SK-N-SH (cell line): ENCODE results near the gene GIGYF1. TPM values are rescaled to one million over a fixed set of nuclear protein-coding genes. Genes with fewer than 3 reads are reported as not detected.

Experiments
- CTCF ChIA-PET: fragments of 300-600, 350-600 bp; formaldehyde crosslinking; extraction: SDS; loops from one replicate; lab custom pipeline; 2021; lab: Yijun Ruan, JAX
- POLR2A ChIA-PET: fragments of 350-600 bp; sonication (Branson Sonifier 250); formaldehyde crosslinking; extraction: SDS; loops from one replicate; lab custom pipeline; 2020; ENCODE audit warnings: antibody characterized with exemption, inconsistent platforms; lab: Yijun Ruan, JAX
- DNase-seq: peaks from one replicate; pipeline ENCODE4 v3.0.0; 2012
- H2AFZ ChIP-seq: fragments of 200-600 bp; sonication (generic); 2 replicates; pipeline ENCODE4 v1.8.1; 2016; ENCODE audit warnings: antibody characterized with exemption, mild to moderate bottlenecking, low read depth
- H3F3A ChIP-seq: fragments of 200-600 bp; sonication (generic); replicated peaks from 2 replicates; pipeline ENCODE3; 2016; ENCODE audit warnings: antibody characterized with exemption, mild to moderate bottlenecking; ENCODE audit not compliant: insufficient read depth
- H3K27ac ChIP-seq, 2 experiments: fragments of 200-500 bp in 1 of 2; fragments of 200-600 bp in 1 of 2; sonication (Bioruptor generic) in 1 of 2; sonication (generic), shearing (Covaris generic) in 1 of 2; 2 replicates each; pipeline versions ENCODE4 v1.5.1 to v1.6.1; 2014 to 2016; ENCODE audit warnings: low read depth in 2 of 2, inconsistent platforms in 1 of 2, low read length in 1 of 2, mild to moderate bottlenecking in 1 of 2, mixed read lengths in 1 of 2
- H3K27me3 ChIP-seq: fragments of 200-600 bp; sonication (generic), shearing (Covaris generic); 2 replicates; pipeline ENCODE4 v1.6.1; 2016; ENCODE audit warnings: mixed run types; ENCODE audit not compliant: insufficient read depth
- H3K36me3 ChIP-seq, 2 experiments: fragments of 200-500 bp in 1 of 2; fragments of 200-600 bp in 1 of 2; sonication (Bioruptor generic) in 1 of 2; sonication (generic) in 1 of 2; replicated peaks in 1 of 2; 2 replicates each; pipeline versions ENCODE3 to v1.5.1; 2014 to 2016; ENCODE audit warnings: low read length in 1 of 2, mild to moderate bottlenecking in 1 of 2; ENCODE audit not compliant: insufficient read depth in 2 of 2, control insufficient read depth in 1 of 2
- H3K4me1 ChIP-seq, 2 experiments: fragments of 200-500 bp in 1 of 2; fragments of 200-600 bp in 1 of 2; sonication (Bioruptor generic) in 1 of 2; sonication (generic), shearing (Covaris generic) in 1 of 2; 2 replicates each; pipeline versions ENCODE4 v1.5.1 to v1.6.1; 2014 to 2016; ENCODE audit warnings: low read depth in 1 of 2, low read length in 1 of 2, mixed run types in 1 of 2; ENCODE audit not compliant: insufficient read depth in 2 of 2, control insufficient read depth in 1 of 2
- H3K4me2 ChIP-seq: fragments of 200-600 bp; sonication (generic), shearing (Covaris generic); 2 replicates; pipeline ENCODE4 v1.6.1; 2017; ENCODE audit warnings: mixed run types
- H3K4me3 ChIP-seq, 2 experiments: fragments of 200-500 bp in 1 of 2; fragments of 200-600 bp in 1 of 2; sonication (Bioruptor generic) in 1 of 2; sonication (generic), shearing (Covaris generic) in 1 of 2; 2 replicates each; pipeline versions ENCODE4 v1.5.1 to v1.8.1; 2014 to 2016; ENCODE audit warnings: low read depth in 2 of 2, inconsistent platforms in 1 of 2, low read length in 1 of 2, mild to moderate bottlenecking in 1 of 2, mixed read lengths in 1 of 2, moderate library complexity in 1 of 2
- H3K79me2 ChIP-seq: fragments of 200-600 bp; sonication (generic); 2 replicates; pipeline ENCODE4 v1.8.1; 2017; ENCODE audit warnings: mild to moderate bottlenecking; ENCODE audit not compliant: insufficient read depth
- H3K9ac ChIP-seq: fragments of 200-600 bp; sonication (generic); 2 replicates; pipeline ENCODE4 v1.6.1; 2017; ENCODE audit warnings: mixed run types
- H3K9me2 ChIP-seq: fragments of 200-600 bp; sonication (generic); 2 replicates; pipeline ENCODE4 v1.6.1; 2017; ENCODE audit warnings: mixed run types
- H3K9me3 ChIP-seq: fragments of 200-600 bp; sonication (generic); 2 replicates; pipeline ENCODE4 v1.6.1; 2017; ENCODE audit warnings: mixed run types, mild to moderate bottlenecking, moderate library complexity
- H4K20me1 ChIP-seq: fragments of 200-600 bp; sonication (generic); 2 replicates; pipeline ENCODE4 v1.6.1; 2017; ENCODE audit warnings: mild to moderate bottlenecking, mixed run types; ENCODE audit not compliant: insufficient read depth
- ELF1 ChIP-seq: IDR thresholded peaks from 2 replicates; pipeline ENCODE4 v1.4.0; 2012
- EP300 ChIP-seq, 2 experiments: IDR thresholded peaks; 2 replicates each; pipeline versions ENCODE4 v1.4.0 to v1.6.1; 2012; ENCODE audit warnings: borderline replicate concordance in 1 of 2, low read depth in 1 of 2, low read length in 1 of 2
- EZH2phosphoT487 ChIP-seq: fragments of 200-600 bp; sonication (generic); IDR thresholded peaks from 2 replicates; pipeline ENCODE4 v1.6.1; 2017; ENCODE audit warnings: low read depth, mixed run types, mild to moderate bottlenecking, antibody characterized with exemption, moderate library complexity, borderline replicate concordance
- FOSL2 ChIP-seq: IDR thresholded peaks from 2 replicates; pipeline ENCODE4 v1.4.0; 2012; ENCODE audit warnings: low read depth, mild to moderate bottlenecking, moderate library complexity, borderline replicate concordance
- FOXJ3 ChIP-seq: sonication (generic); formaldehyde crosslinking; IDR thresholded peaks from 2 replicates; pipeline ENCODE4 v1.5.1; 2020; ENCODE audit warnings: mild to moderate bottlenecking, missing genetic modification reagents
- FOXM1 ChIP-seq: IDR thresholded peaks from 2 replicates; pipeline ENCODE4 v1.4.0; 2012; ENCODE audit warnings: low read depth, mild to moderate bottlenecking
- GABPA ChIP-seq: IDR thresholded peaks from 2 replicates; pipeline ENCODE4 v1.4.0; 2012; ENCODE audit warnings: low read depth, mild to moderate bottlenecking
- GATA2 ChIP-seq: sonication (generic); formaldehyde crosslinking; IDR thresholded peaks from 2 replicates; pipeline ENCODE4 v1.5.0; 2020; ENCODE audit warnings: mild to moderate bottlenecking, missing genetic modification reagents
- JUND ChIP-seq: IDR thresholded peaks from 2 replicates; pipeline ENCODE4 v1.4.0; 2012
- MEF2A ChIP-seq: IDR thresholded peaks from 2 replicates; pipeline ENCODE4 v1.4.0; 2012; ENCODE audit warnings: low read depth, borderline replicate concordance
- MXI1 ChIP-seq: IDR thresholded peaks from 2 replicates; pipeline ENCODE4 v1.6.1; 2012; ENCODE audit warnings: mild to moderate bottlenecking, low read depth, low read length, improper control_type of control experiment
- POLR2AphosphoS5 ChIP-seq: IDR thresholded peaks from 2 replicates; pipeline ENCODE4 v1.6.1; 2012; ENCODE audit warnings: low read depth, low read length
- RAD21 ChIP-seq: IDR thresholded peaks from 2 replicates; pipeline ENCODE4 v1.6.1; 2012; ENCODE audit warnings: mild to moderate bottlenecking, low read length
- RCOR1 ChIP-seq: fragments of 150-350 bp; IDR thresholded peaks from 2 replicates; pipeline ENCODE4 v1.6.1; 2017; ENCODE audit warnings: antibody characterized with exemption, low read length
- SIN3A ChIP-seq: IDR thresholded peaks from 2 replicates; pipeline ENCODE4 v1.6.1; 2012; ENCODE audit warnings: low read depth, mild to moderate bottlenecking, low read length, moderate library complexity, borderline replicate concordance
- SMC3 ChIP-seq: IDR thresholded peaks from 2 replicates; pipeline ENCODE4 v1.6.1; 2012; ENCODE audit warnings: low read depth, low read length, improper control_type of control experiment
- TCF12 ChIP-seq: IDR thresholded peaks from 2 replicates; pipeline ENCODE4 v1.4.0; 2012
- TEAD4 ChIP-seq: IDR thresholded peaks from 2 replicates; pipeline ENCODE4 v1.4.0; 2012; ENCODE audit warnings: mild to moderate bottlenecking, borderline replicate concordance; ENCODE audit not compliant: insufficient read depth
- WGBS: methylation state at CpG from one replicate; pipeline ENCODE4 v1.1.6; 2017; ENCODE audit warnings: low lambda C conversion rate; 5-methylcytosine and 5-hydroxymethylcytosine counted together
- polyA plus RNA-seq, 3 experiments: library from polyadenylated mRNA; depleted of rRNA; stranded (reverse); fragments of >200 nt; gene quantifications; 2 replicates each; pipeline ENCODE4 v1.2.3, GENCODE V29; 2012
- TF ChIP-seq, protein P1 (sequence below): IDR thresholded peaks from 2 replicates; pipeline ENCODE4; 2012
- TF ChIP-seq, protein P2 (sequence below): fragments of 200-600 bp; sonication (generic); IDR thresholded peaks from 2 replicates; pipeline ENCODE4 v1.6.1; 2017; ENCODE audit warnings: antibody characterized with exemption, mild to moderate bottlenecking, moderate library complexity

Gene GIGYF1
- polyA plus RNA-seq, 1 of the 3 experiments (the other 2 are of a cell fraction): 19.4 TPM

DNA sequence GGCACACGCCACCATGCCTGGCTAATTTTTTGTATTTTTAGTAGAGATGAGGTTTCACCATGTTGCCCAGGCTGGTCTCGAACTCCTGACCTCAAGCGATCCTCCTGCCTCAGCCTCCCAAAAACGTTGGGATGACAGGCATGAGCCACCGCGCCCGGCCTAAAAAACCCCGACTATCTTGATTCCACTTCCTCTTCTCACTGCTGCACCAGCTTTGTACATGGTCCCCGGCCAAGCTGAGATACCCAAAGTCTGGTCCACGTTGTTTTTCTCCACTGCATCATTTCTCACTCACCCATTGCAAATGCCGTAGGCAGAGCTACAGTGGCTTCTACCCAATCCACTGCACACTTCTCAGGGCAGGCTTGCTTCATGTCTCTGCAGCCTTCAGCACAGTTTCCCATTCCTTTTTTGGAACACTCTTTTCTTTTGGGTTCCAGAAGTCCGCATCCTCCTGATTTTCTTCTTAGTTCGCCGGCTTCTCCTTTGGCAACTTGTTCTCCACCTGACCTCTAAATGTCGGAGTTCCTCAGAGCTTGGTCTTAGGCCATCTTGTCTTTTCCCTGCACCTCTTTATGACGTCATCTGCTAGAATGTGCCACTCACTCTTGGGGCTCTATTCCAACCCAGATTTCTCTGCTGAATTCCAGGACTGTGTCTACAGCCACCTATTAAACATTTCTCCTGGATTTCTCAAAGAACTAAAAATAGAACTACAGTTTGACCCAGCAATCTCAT, 26.6 kb downstream of the GIGYF1 start:
- Histone ChIP-seq H3K27ac (no peak overlapping the region), H3K79me2 (no peaks in the 10 kb centered on the region), H3K9ac (no peak overlapping the region), H3K9me2 (no peaks in the 10 kb centered on the region), H3K9me3 (no peaks in the 10 kb centered on the region), H3K27me3 (0 out of 2 replicates have a peak, but pooled peaks cover 8% of the 10 kb centered on the region), H3F3A (peaks cover 7% of the 10 kb centered on the region), H3K4me3 (no peak overlapping the region)
- WGBS: 78% methylated on average over 16 of the region's 16 CpGs
- CTCF ChIA-PET: interaction anchor here (0.7 to 2.3 kb wide), 9 partner anchors 12 to 108 kb away, joined by 3 to 8 read pairs (median 4); partner anchors contain the start of genes ACTL6B and MOSPD3
- DNase-seq: no peak
- TF ChIP-seq FOXM1 (no peak), EP300 (IDR thresholded peaks at IDR 0.05; ENCODE audit: borderline replicate concordance in 1 of 2, low read depth in 1 of 2, low read length in 1 of 2) (no peak), EZH2phosphoT487 (no peak), RCOR1 (no peak), SIN3A (no peak), FOXJ3 (CRISPR knock-in tag) (no peak), GATA2 (CRISPR knock-in tag) (no peak), TEAD4 (no peak), MEF2A (no peak), ELF1 (no peak), POLR2AphosphoS5 (no peak), SMC3 (no peak)
- TF ChIP-seq, protein P1, sequence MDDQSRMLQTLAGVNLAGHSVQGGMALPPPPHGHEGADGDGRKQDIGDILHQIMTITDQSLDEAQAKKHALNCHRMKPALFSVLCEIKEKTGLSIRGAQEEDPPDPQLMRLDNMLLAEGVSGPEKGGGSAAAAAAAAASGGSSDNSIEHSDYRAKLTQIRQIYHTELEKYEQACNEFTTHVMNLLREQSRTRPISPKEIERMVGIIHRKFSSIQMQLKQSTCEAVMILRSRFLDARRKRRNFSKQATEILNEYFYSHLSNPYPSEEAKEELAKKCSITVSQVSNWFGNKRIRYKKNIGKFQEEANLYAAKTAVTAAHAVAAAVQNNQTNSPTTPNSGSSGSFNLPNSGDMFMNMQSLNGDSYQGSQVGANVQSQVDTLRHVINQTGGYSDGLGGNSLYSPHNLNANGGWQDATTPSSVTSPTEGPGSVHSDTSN: no peak
- TF ChIP-seq, all 33 proteins: peak for 0
- Histone ChIP-seq H3K4me1 (no peaks in the 10 kb centered on the region), H4K20me1 (no peaks in the 10 kb centered on the region), H3K36me3 (no peaks in the 10 kb centered on the region), H2AFZ (no peak overlapping the region), H3K4me2 (no peak overlapping the region)
- POLR2A ChIA-PET: interaction anchor here (1.4 kb wide), 1 partner anchor 11 kb away, joined by 3 read pairs; the partner anchor contains the start of gene ACTL6B

DNA sequence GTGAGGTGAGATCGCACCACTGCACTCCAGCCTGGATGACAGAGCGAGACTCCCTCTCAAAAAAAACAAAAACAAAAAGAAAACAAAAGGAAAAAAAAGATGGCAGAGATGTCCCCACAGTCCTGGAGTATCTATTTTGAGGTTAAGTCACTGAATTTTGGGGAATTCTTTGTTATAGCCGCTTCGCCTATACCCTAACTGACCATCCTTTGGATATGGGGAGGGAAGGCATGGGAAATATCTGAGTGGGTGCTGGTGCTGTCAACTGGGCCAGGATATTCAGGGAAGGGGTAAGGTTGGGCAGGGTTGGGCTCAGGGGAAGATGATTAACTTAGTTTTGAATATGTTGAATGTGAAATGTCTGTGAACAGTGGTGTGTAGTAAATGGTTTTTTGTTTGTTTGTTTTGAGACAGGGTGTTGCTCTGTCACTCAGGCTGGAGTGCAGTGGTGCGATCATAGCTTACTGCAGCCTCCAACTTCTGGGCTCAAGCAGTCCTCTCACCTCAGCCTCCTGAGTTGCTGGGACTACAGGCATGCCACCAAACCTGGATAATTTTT, 28.8 kb downstream of the GIGYF1 start:
- H3F3A ChIP-seq: no peaks in the 10 kb centered on the region

More for the DNA sequence above, 28.8 kb downstream of the GIGYF1 start:
- no peaks in the 10 kb centered on the region for H3K9me2 ChIP-seq
- POLR2A ChIA-PET: no interaction called here
- no peak overlapping the region for H3K27ac ChIP-seq
- no peaks in the 10 kb centered on the region for H4K20me1 ChIP-seq
- no peak overlapping the region for H2AFZ ChIP-seq
- no peaks in the 10 kb centered on the region for H3K4me1 ChIP-seq
- no peaks in the 10 kb centered on the region for H3K9me3 ChIP-seq
- H3K27me3 ChIP-seq: 0 out of 2 replicates have a peak, but pooled peaks cover 8% of the 10 kb centered on the region
- H3K9ac ChIP-seq: no peak overlapping the region
- no peak overlapping the region for H3K4me2 ChIP-seq
- H3K36me3 ChIP-seq: no peaks in the 10 kb centered on the region
- H3K79me2 ChIP-seq: no peaks in the 10 kb centered on the region
- TF ChIP-seq JUND (no peak), SIN3A (no peak), MXI1 (no peak), TCF12 (no peak), RAD21 (no peak), ELF1 (no peak), POLR2AphosphoS5 (no peak), FOSL2 (no peak), GABPA (no peak), FOXM1 (no peak)
- TF ChIP-seq, protein P1: no peak
- TF ChIP-seq, protein P2, sequence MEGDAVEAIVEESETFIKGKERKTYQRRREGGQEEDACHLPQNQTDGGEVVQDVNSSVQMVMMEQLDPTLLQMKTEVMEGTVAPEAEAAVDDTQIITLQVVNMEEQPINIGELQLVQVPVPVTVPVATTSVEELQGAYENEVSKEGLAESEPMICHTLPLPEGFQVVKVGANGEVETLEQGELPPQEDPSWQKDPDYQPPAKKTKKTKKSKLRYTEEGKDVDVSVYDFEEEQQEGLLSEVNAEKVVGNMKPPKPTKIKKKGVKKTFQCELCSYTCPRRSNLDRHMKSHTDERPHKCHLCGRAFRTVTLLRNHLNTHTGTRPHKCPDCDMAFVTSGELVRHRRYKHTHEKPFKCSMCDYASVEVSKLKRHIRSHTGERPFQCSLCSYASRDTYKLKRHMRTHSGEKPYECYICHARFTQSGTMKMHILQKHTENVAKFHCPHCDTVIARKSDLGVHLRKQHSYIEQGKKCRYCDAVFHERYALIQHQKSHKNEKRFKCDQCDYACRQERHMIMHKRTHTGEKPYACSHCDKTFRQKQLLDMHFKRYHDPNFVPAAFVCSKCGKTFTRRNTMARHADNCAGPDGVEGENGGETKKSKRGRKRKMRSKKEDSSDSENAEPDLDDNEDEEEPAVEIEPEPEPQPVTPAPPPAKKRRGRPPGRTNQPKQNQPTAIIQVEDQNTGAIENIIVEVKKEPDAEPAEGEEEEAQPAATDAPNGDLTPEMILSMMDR: no peak
- TF ChIP-seq, all 33 proteins: peak for 0
- WGBS: 86% methylated on average over 5 of the region's 5 CpGs
- no peak overlapping the region for H3K4me3 ChIP-seq
- CTCF ChIA-PET: interaction anchor here (0.6 to 2.2 kb wide), 5 partner anchors 9 to 50 kb away, joined by 3 to 7 read pairs (median 3); partner anchors contain the start of gene ACTL6B
- no peak for DNase-seq
